GM21526 (cell line): ENCODE data around the gene EPN2.
A peak's percentile ranks its signal among the peaks of the same experiment; 100 is the strongest.

Source experiments
- ATAC-seq: cut with Tn5 transposase; IDR thresholded peaks from one replicate; pipeline ENCODE4 v1.9.1; 2021; ENCODE audit warnings: moderate library complexity; ENCODE audit not compliant: unreplicated experiment, low FRiP score

EPN2 gene

GRCh38 chr17:19375732-19376131 lies 138.6 kb downstream of the EPN2 start:
- ATAC-seq = no peak

- no peak for ATAC-seq
Measured at GRCh38 chr17:19376811-19377210, 139.6 kb downstream of the EPN2 start.

- ATAC-seq = peak; percentile 87
Measured at GRCh38 chr17:19377602-19378415, 140.6 kb downstream of the EPN2 start.

- ATAC-seq = peak; percentile 3
Measured at GRCh38 chr17:19378416-19379360, 141.5 kb downstream of the EPN2 start, which contains the start of gene MAPK7. MAPK7 (plus strand) TSS chr17:19378498; CDS start chr17:19378901, 403 bp downstream.

- ATAC-seq = no peak
Measured at GRCh38 chr17:19379361-19380065, 142.3 kb downstream of the EPN2 start.

- no peak for ATAC-seq
Measured at GRCh38 chr17:19380481-19381301, 143.5 kb downstream of the EPN2 start.

GRCh38 chr17:19381361-19381740 lies 144.2 kb downstream of the EPN2 start:
- no peak for ATAC-seq

GRCh38 chr17:19381741-19382444 lies 144.7 kb downstream of the EPN2 start:
- no peak for ATAC-seq

GRCh38 chr17:19382531-19383444 lies 145.6 kb downstream of the EPN2 start:
- no peak for ATAC-seq

- no peak for ATAC-seq
Measured at GRCh38 chr17:19383681-19384470, 146.7 kb downstream of the EPN2 start.

- ATAC-seq = no peak
Measured at GRCh38 chr17:19384723-19385391, 147.7 kb downstream of the EPN2 start.

GRCh38 chr17:19385521-19385983 lies 148.4 kb downstream of the EPN2 start:
- no peak for ATAC-seq
